DOHH2 (cell line): ENCODE data around the gene ARRDC2.

Experiments used
- H3F3A ChIP-seq: fragments of 200-600 bp; sonication (generic), shearing (Covaris generic); 2 replicates; pipeline ENCODE4 v1.6.0; 2016; ENCODE audit warnings: antibody characterized with exemption, mild to moderate bottlenecking; ENCODE audit not compliant: control insufficient read depth, insufficient read depth
- H3K27ac ChIP-seq: fragments of 200-600 bp; sonication (generic); 2 replicates; pipeline ENCODE4 v1.5.1; 2014; ENCODE audit warnings: low read depth, mild to moderate bottlenecking, low read length, moderate library complexity
- H3K27me3 ChIP-seq: fragments of 200-600 bp; sonication (generic); 2 replicates; pipeline ENCODE4 v1.6.1; 2014; ENCODE audit warnings: mild to moderate bottlenecking, low read length, mixed read lengths; ENCODE audit not compliant: control insufficient read depth
- H3K36me3 ChIP-seq: fragments of 200-600 bp; sonication (generic); 2 replicates; pipeline ENCODE4 v1.6.1; 2014; ENCODE audit warnings: mild to moderate bottlenecking, low read length, moderate library complexity, mixed read lengths; ENCODE audit not compliant: control insufficient read depth
- H3K4me1 ChIP-seq: fragments of 200-600 bp; sonication (generic); 2 replicates; pipeline ENCODE4 v1.6.1; 2014; ENCODE audit warnings: mild to moderate bottlenecking, low read length, mixed read lengths; ENCODE audit not compliant: control insufficient read depth
- H3K4me2 ChIP-seq: fragments of 200-600 bp; sonication (generic); 2 replicates; pipeline ENCODE4 v1.6.0; 2014; ENCODE audit warnings: mild to moderate bottlenecking, low read length, moderate library complexity
- H3K4me3 ChIP-seq: fragments of 200-600 bp; sonication (generic); 2 replicates; pipeline ENCODE4 v1.5.1; 2014; ENCODE audit warnings: mild to moderate bottlenecking, low read length, mixed read lengths
- H3K79me2 ChIP-seq: fragments of 200-600 bp; sonication (generic); 2 replicates; pipeline ENCODE4 v1.6.1; 2014; ENCODE audit warnings: mild to moderate bottlenecking, low read length, mixed read lengths; ENCODE audit not compliant: control insufficient read depth
- H3K9me2 ChIP-seq: fragments of 200-600 bp; sonication (generic); replicated peaks from 2 replicates; pipeline ENCODE4 v1.6.1; 2014; ENCODE audit warnings: mild to moderate bottlenecking, low read length, mixed read lengths; ENCODE audit not compliant: control insufficient read depth
- H3K9me3 ChIP-seq: fragments of 200-600 bp; sonication (generic); 2 replicates; pipeline ENCODE4 v1.6.1; 2014; ENCODE audit warnings: antibody characterized with exemption, low read length, mixed read lengths; ENCODE audit not compliant: control insufficient read depth, insufficient read depth
- H4K20me1 ChIP-seq: fragments of 200-600 bp; sonication (generic); 2 replicates; pipeline ENCODE4 v1.6.0; 2014; ENCODE audit warnings: low read depth, mild to moderate bottlenecking, antibody characterized with exemption, low read length, moderate library complexity; ENCODE audit not compliant: control insufficient read depth, insufficient read depth
- CTCF ChIP-seq: fragments of 200-600 bp; sonication (generic); IDR thresholded peaks from one replicate; pipeline ENCODE4 v1.5.1; 2014; ENCODE audit warnings: antibody characterized with exemption, mild to moderate bottlenecking, low read depth, low read length; ENCODE audit not compliant: poor library complexity, severe bottlenecking
- EZH2phosphoT487 ChIP-seq: fragments of 200-600 bp; sonication (generic); IDR thresholded peaks from 2 replicates; pipeline ENCODE4 v1.6.1; 2017; ENCODE audit warnings: borderline replicate concordance, mild to moderate bottlenecking, antibody characterized with exemption, low read length, moderate library complexity, mixed read lengths

ARRDC2 gene

GRCh38 chr19:17973759-17974158, 34.2 kb upstream of the ARRDC2 start:
- Histone ChIP-seq H3F3A (peaks cover 11% of the 10 kb centered on the region), H3K27me3 (no peaks in the 10 kb centered on the region), H3K9me3 (no peaks in the 10 kb centered on the region), H3K27ac (no peak overlapping the region), H4K20me1 (no peaks in the 10 kb centered on the region), H3K4me3 (no peak overlapping the region), H3K36me3 (no peaks in the 10 kb centered on the region), H3K4me1 (peaks cover 30% of the 10 kb centered on the region), H3K4me2 (no peak overlapping the region), H3K9me2 (no peaks in the 10 kb centered on the region), H3K79me2 (no peaks in the 10 kb centered on the region)
- TF ChIP-seq CTCF (no peak), EZH2phosphoT487 (no peak)

GRCh38 chr19:17974551-17974950, 33.4 kb upstream of the ARRDC2 start:
- no peak for TF ChIP-seq CTCF
- no peak for TF ChIP-seq EZH2phosphoT487
- no peaks in the 10 kb centered on the region for H3K27me3 ChIP-seq

GRCh38 chr19:17975032-17975431, 32.9 kb upstream of the ARRDC2 start:
- H3K4me1 ChIP-seq: peaks cover 39% of the 10 kb centered on the region
- peaks cover 20% of the 10 kb centered on the region for H3F3A ChIP-seq
- H3K36me3 ChIP-seq: no peaks in the 10 kb centered on the region
- no peak overlapping the region for H3K4me3 ChIP-seq
- TF ChIP-seq EZH2phosphoT487: no peak
- no peak for TF ChIP-seq CTCF
- no peaks in the 10 kb centered on the region for H3K79me2 ChIP-seq
- H3K9me2 ChIP-seq: no peaks in the 10 kb centered on the region
- H3K27me3 ChIP-seq: no peaks in the 10 kb centered on the region
- H3K27ac ChIP-seq: no peak overlapping the region
- no peak overlapping the region for H3K4me2 ChIP-seq
- H3K9me3 ChIP-seq: no peaks in the 10 kb centered on the region
- no peaks in the 10 kb centered on the region for H4K20me1 ChIP-seq

More at GRCh38 chr19:17974551-17974950, 33.4 kb upstream of the ARRDC2 start:
- Histone ChIP-seq H3K4me2 (no peak overlapping the region), H3K4me1 (peaks cover 37% of the 10 kb centered on the region), H3K79me2 (no peaks in the 10 kb centered on the region), H3K27ac (no peak overlapping the region), H4K20me1 (no peaks in the 10 kb centered on the region), H3K36me3 (no peaks in the 10 kb centered on the region), H3F3A (peaks cover 16% of the 10 kb centered on the region), H3K4me3 (no peak overlapping the region), H3K9me2 (no peaks in the 10 kb centered on the region), H3K9me3 (no peaks in the 10 kb centered on the region)
